ENCODE results near the gene SYNRG. TPM values are rescaled to one million over a fixed set of nuclear protein-coding genes. Genes with fewer than 3 reads are reported as not detected.

The SYNRG gene
- total and polyA plus RNA-seq, 2 of the 13 experiments (the other 11 are each of a cell fraction or from before 2014, with no cell fraction given): 7.3 to 8.7 TPM

- TF ChIP-seq ZNF230 (CRISPR knock-in tag; IDR thresholded peaks at IDR 0.05) (peak; percentile 44; the same call in 1 of the 2 replicates), ZBTB21 (CRISPR knock-in tag; IDR thresholded peaks at IDR 0.05) (no peak; the same call in 1 of the 2 replicates), E2F2 (CRISPR knock-in tag; IDR thresholded peaks at IDR 0.05; ENCODE audit: borderline replicate concordance) (no peak), ZNF672 (CRISPR knock-in tag; IDR thresholded peaks at IDR 0.05) (no peak), ZNF75D (CRISPR knock-in tag; IDR thresholded peaks at IDR 0.05; ENCODE audit: borderline replicate concordance) (no peak), TCF12 (IDR thresholded peaks at IDR 0.05) (no peak), TCF12 (CRISPR knock-in tag; IDR thresholded peaks at IDR 0.05) (no peak), ZNF18 (CRISPR knock-in tag; IDR thresholded peaks at IDR 0.05; ENCODE audit: insufficient replicate concordance) (peak; percentile 73), FOXO1 (CRISPR knock-in tag; IDR thresholded peaks at IDR 0.05) (no peak; the same call in 1 of the 2 replicates), ZNF660 (CRISPR knock-in tag; IDR thresholded peaks at IDR 0.05; ENCODE audit: borderline replicate concordance, low read depth) (no peak), SKIL (CRISPR knock-in tag; IDR thresholded peaks at IDR 0.05; ENCODE audit: borderline replicate concordance) (no peak), ZBTB37 (CRISPR knock-in tag; IDR thresholded peaks at IDR 0.05) (no peak), ZNF281 (CRISPR knock-in tag; IDR thresholded peaks at IDR 0.05; ENCODE audit: borderline replicate concordance) (no peak), NFE2L1 (CRISPR knock-in tag; IDR thresholded peaks at IDR 0.05; ENCODE audit: borderline replicate concordance) (no peak), ZNF280B (CRISPR knock-in tag; IDR thresholded peaks at IDR 0.05; ENCODE audit: borderline replicate concordance) (no peak)
Observed at GRCh38 chr17:37489197-37490001, 119.8 kb downstream of the SYNRG start, which contains the start of gene DUSP14 (continued).

All from HepG2 (cell line).